Measurements from ENCODE around the gene CRADD.
A peak's percentile ranks its signal among the peaks of the same experiment; 100 is the strongest.

The CRADD gene

DNA sequence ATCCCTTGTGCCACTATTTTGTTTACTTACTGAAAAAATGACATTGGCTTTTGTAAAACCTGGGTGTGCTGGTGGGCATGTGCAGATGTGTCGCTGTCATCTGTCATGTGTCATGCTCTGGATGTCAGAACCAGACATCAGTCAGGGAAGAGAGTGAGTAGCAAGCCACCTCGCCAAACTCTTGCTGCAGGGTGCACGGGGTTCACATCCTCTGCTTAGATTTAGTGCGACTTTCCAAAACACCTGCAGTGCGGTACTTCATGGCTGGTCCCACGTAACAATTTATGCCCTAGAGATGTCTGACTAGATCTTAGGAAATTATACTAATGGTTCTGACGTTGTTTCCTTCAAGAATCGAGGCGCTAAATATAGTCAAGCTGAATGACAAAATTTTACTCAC lies 106.7 kb downstream of the CRADD start:
- peak in 1 of 3 experiments; percentile 15 for DNase-seq
- Mint-ChIP-seq H3K36me3 (ENCODE audit: insufficient read depth) (no peaks in the 10 kb centered on the region), H3K4me3 (peak overlapping the region; percentile 20 to 61), H3K9me3 (no peaks in the 10 kb centered on the region), H3K27ac (peak overlapping the region; percentile 64 to 90), H3K27me3 (no peaks in the 10 kb centered on the region), H3K4me1 (ENCODE audit: low read depth in 2 of 2) (peaks cover 20 to 25% of the 10 kb centered on the region in 2 donors)
- peak; percentile 59 for ATAC-seq (replicated peaks)

DNA sequence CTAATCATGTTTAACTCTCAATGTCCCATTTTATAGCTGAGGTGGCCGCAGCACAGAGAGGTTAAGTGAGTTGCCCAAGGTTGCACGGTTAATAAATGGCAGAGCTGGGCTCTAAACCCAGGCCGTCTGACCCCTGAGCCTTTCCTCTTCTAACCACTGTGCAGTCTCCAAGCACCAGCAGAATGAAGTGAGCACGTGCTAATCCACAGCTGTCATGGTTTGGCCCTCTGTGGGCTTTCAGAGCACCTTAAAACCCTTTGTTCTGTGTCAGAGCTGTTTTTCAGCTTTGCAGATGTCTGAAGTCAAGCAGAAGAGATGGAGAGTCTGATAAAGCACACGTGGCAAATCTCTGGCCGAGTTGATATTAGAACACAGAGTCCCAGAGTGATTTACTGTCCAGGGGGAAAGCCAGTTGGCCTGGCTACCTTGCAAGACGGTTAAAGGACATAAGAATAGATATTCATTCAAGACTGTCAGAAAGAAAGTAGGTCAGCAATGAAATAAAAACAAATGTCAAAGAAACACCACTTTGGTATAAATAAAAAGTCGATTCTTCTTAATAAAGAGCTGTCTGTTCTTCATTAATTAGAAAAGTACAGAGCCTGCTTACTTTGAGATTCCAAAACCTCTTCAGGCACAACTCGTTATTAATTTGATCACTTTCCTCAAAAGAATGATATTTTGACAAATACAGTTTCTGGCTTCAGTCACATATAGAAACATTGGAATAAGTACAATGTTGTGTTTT lies 107.3 kb downstream of the CRADD start:
- Mint-ChIP-seq H3K36me3 (ENCODE audit: insufficient read depth) (no peaks in the 10 kb centered on the region), H3K27ac (peak overlapping the region; percentile 64 to 90), H3K27me3 (no peaks in the 10 kb centered on the region), H3K9me3 (no peaks in the 10 kb centered on the region), H3K4me1 (ENCODE audit: low read depth in 2 of 2) (peaks cover 25 to 32% of the 10 kb centered on the region in 2 donors), H3K4me3 (peak overlapping the region; percentile 37 to 61)
- DNase-seq (peak in 1 of 3 experiments; percentile 5), ATAC-seq (replicated peaks) (peak; percentile 61)

DNA sequence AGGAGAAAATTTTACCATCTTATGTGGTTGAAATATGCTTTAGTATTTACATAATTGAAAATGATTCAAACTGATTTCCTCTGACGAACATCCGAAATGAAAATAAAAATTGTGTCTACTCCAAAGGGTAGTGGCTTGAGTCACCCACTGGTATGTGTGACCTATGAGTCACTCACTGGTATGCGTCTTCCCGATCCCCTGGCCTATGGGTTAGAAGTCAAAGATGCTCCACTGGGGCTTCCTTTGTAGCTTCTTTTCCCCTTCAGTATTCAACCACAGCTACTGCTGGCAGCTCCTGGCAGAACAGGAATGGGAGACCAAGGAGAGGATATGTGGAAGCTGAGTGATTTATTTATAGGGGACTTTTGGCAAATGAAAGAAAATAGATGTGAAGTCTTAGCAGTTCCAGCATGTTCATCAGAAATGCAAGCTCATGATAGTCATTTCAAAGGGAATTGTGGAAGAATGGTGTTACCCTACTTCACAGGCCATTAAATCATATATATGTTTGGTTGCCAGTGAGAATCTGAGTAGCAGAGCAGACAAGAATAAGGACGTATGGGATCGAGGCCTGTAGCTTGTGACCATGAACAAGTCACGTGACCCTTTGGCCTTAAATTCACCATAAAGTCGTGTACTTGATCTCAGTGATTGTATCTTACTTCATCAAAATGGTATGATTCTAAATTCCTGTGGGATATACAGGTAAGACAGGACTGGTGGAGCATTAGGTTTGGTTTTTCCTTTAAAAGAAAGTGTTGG lies 108.3 kb downstream of the CRADD start:
- ATAC-seq (replicated peaks) (peak; percentile 85), DNase-seq (peak; percentile 11 to 25 (median 17))
- H3K27me3 Mint-ChIP-seq, result no peaks in the 10 kb centered on the region
- H3K4me1 Mint-ChIP-seq (ENCODE audit: low read depth in 2 of 2), result peaks cover 25 to 36% of the 10 kb centered on the region in 2 donors
- H3K9me3 Mint-ChIP-seq, result no peaks in the 10 kb centered on the region
- H3K36me3 Mint-ChIP-seq (ENCODE audit: insufficient read depth), result no peaks in the 10 kb centered on the region
- peak overlapping the region; percentile 64 to 90 for H3K27ac Mint-ChIP-seq
- H3K4me3 Mint-ChIP-seq, result peak overlapping the region; percentile 37 to 41

DNA sequence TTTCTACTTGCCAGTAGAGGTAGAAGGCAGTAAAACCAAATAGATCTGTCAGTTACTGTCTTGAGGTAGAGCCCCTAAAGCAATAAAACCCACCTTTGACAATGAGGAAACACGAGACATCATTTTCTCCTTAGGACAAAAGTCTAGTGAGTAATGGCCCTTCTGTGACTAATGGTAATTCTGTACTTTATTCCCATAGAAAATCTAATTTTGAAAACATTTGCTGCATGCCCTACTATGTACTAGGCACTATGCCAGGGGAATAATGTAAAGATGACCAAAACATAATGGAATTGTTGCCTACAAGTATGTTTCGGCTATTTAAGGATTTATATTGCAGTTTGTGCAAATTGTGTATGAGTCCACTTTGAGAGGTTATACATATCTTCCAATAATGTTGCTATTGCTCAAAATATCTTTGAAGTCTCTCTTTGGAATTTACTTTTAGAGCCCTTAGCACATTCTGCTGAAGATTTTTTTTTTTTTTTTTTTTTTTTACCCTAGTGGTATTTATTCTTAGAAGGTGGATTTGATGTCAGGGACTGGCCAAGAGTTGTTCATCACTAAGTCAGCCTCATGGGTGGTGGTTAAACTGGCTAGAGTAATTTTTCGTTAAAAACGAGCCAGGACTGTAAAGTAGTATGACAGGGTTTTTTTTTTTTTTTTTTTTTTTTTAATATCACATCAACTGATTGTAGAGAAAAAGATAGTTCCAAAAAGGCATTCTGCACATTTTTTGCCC lies 109.7 kb downstream of the CRADD start:
- no peak for DNase-seq
- H3K36me3 Mint-ChIP-seq (ENCODE audit: insufficient read depth), result no peaks in the 10 kb centered on the region
- H3K4me3 Mint-ChIP-seq, result no peak overlapping the region
- H3K9me3 Mint-ChIP-seq, result no peaks in the 10 kb centered on the region
- peaks cover 23 to 36% of the 10 kb centered on the region in 2 donors for H3K4me1 Mint-ChIP-seq (ENCODE audit: low read depth in 2 of 2)
- no peak for ATAC-seq (replicated peaks)
- no peaks in the 10 kb centered on the region for H3K27me3 Mint-ChIP-seq
- H3K27ac Mint-ChIP-seq, result peak overlapping the region in 1 of 2 donors; percentile 15

DNA sequence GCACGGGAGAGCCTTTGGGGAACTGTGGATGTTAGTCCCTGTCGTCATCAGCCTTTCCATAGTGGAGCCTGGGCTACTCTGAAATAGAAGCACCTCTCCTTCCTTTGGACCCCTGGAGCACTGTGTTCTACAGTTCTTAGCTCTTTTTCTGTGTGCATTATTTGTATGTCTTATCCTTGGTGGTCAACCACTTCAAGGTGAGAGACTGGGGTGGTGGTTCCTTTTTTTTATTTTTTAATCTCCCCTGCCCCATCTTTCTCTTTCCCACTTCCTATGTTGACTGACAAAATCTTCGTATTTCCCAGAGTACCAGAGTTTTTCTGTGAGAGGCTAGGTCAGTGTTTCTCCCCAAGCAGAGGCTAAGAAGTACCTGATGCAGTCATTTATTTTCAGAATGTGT lies 111.7 kb downstream of the CRADD start:
- H3K27ac Mint-ChIP-seq, result peak overlapping the region; percentile 13 to 15
- no peak overlapping the region for H3K4me3 Mint-ChIP-seq
- no peaks in the 10 kb centered on the region for H3K36me3 Mint-ChIP-seq (ENCODE audit: insufficient read depth)
- no peaks in the 10 kb centered on the region for H3K9me3 Mint-ChIP-seq
- DNase-seq (no peak), ATAC-seq (replicated peaks) (no peak)
- H3K4me1 Mint-ChIP-seq (ENCODE audit: low read depth in 2 of 2), result peaks cover 22 to 36% of the 10 kb centered on the region in 2 donors
- no peaks in the 10 kb centered on the region for H3K27me3 Mint-ChIP-seq

DNA sequence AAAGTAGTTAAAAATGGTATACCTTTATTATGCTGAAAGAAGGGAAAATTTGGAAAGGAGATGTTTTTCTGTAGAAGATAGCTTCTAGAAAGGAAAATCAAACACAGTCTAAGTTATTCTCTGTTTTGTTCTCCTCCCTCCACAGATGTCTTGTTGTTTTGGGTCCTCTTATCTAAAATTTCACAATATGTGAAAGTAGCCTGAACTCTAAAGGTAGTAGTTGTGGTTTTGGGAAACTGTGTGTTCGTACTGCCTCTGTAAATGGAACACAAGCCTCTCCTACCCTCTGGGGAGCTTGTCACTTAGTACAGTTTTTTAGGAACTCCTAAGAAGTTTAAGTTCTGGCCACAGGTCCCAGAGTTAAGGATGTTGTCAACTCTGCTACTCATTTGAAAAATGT lies 112.6 kb downstream of the CRADD start:
- Mint-ChIP-seq H3K9me3 (no peaks in the 10 kb centered on the region), H3K4me3 (no peak overlapping the region), H3K27me3 (no peaks in the 10 kb centered on the region), H3K4me1 (ENCODE audit: low read depth in 2 of 2) (peaks cover 14 to 27% of the 10 kb centered on the region in 2 donors), H3K27ac (peak overlapping the region; percentile 13 to 15), H3K36me3 (ENCODE audit: insufficient read depth) (no peaks in the 10 kb centered on the region)
- DNase-seq (no peak), ATAC-seq (replicated peaks) (no peak)

DNA sequence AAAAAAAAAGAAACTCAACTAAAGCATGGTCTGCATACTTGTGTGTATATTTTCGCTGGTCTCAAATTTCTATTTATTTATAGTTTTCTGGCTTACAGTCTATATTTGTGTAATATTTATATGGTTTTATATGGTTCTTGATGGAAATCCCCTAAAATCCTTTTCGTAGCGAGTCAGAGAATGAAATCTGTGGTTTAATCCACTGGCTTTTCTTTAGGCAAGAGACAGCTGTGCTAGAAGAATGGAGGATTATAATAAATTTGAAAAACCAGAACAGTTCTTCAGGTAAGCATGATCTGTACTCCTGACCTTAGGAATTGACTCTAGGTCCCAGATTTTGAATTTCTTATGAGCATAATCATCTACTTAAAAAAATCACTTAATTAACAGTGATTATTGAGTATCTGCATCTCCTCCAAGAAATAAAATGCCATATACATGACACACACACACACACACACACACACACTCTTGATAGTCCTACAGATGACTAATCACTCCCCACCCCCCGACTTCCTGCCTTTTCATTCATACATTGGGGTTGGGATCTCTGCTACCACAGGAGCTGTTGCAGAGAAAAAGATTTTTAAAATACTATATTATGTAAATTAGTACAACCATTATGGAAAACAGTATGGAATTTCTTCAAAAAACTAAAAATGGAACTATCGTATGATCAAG lies 113.4 kb downstream of the CRADD start:
- DNase-seq (no peak), ATAC-seq (replicated peaks) (no peak)
- no peak overlapping the region for H3K27ac Mint-ChIP-seq
- no peak overlapping the region for H3K4me3 Mint-ChIP-seq
- H3K4me1 Mint-ChIP-seq (ENCODE audit: low read depth in 2 of 2), result peaks cover 10 to 18% of the 10 kb centered on the region in 2 donors
- H3K36me3 Mint-ChIP-seq (ENCODE audit: insufficient read depth), result no peaks in the 10 kb centered on the region
- H3K9me3 Mint-ChIP-seq, result no peaks in the 10 kb centered on the region
- H3K27me3 Mint-ChIP-seq, result no peaks in the 10 kb centered on the region

DNA sequence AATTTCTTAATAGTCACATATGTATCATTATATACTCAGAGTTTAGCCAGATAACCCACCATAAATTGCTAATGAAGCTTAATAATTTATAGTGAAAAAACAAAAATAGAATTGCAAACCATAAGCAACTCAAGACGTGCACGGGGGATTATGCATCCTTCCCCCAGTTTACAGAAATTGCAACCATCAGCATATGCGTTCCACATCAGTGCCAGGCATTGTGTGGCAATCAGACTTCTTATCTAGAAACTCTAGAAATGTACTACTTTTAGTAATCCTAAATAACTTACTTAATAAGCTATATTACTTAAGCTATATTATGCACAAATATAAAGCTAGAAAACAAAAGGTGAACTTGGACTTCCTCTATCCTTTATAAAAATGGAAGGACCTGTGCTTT lies 115.8 kb downstream of the CRADD start:
- Mint-ChIP-seq H3K27ac (no peak overlapping the region), H3K27me3 (no peaks in the 10 kb centered on the region), H3K9me3 (no peaks in the 10 kb centered on the region), H3K4me3 (no peak overlapping the region), H3K36me3 (ENCODE audit: insufficient read depth) (no peaks in the 10 kb centered on the region), H3K4me1 (ENCODE audit: low read depth in 2 of 2) (peaks cover 8 to 22% of the 10 kb centered on the region in 2 donors)
- DNase-seq, result no peak
- no peak for ATAC-seq (replicated peaks)

DNA sequence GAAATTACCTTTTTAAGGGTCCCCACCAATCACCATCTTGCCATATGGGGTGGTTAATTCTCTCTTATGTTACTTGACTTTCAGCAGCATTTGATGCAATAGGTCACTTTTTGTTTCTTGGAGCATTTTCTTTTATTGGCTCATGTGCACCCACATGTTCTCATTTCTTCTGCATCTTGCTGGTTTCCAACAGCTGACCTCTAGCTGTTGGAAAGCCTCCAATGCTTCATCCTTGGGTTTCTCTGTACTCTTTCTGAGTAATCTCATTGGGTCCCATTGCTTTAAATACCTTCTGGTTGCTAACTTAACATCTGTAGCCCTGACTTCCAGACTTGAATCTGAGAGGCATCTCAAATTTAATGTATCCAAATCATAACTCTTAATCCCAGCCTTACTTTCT lies 116.8 kb downstream of the CRADD start:
- Mint-ChIP-seq H3K9me3 (no peaks in the 10 kb centered on the region), H3K36me3 (ENCODE audit: insufficient read depth) (no peaks in the 10 kb centered on the region), H3K27me3 (no peaks in the 10 kb centered on the region), H3K4me3 (no peak overlapping the region), H3K27ac (no peak overlapping the region), H3K4me1 (ENCODE audit: low read depth in 2 of 2) (peaks cover 4 to 20% of the 10 kb centered on the region in 2 donors)
- ATAC-seq (replicated peaks), result no peak
- no peak for DNase-seq

DNA sequence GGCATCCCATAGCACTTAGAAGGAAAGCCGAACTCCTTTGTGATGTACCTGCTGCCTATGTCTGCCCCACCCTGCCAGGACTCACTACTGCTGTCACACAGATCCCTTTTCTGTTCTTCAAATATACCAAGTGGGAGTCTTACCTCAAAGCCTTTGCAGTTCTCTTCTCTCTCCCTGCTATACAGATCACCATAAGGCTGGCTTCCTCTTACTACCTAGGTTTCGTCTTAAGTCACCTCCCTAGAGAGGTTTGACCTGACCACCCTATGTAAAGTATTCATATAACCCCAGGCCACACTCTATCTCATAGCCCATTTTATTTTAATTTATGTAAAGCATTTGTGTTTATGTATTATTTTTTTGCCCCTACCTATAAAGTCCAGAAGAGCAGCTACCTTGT lies 117.6 kb downstream of the CRADD start:
- H3K27ac Mint-ChIP-seq, result no peak overlapping the region
- ATAC-seq (replicated peaks) (no peak), DNase-seq (no peak)
- H3K27me3 Mint-ChIP-seq, result no peaks in the 10 kb centered on the region
- no peak overlapping the region for H3K4me3 Mint-ChIP-seq
- H3K4me1 Mint-ChIP-seq (ENCODE audit: low read depth in 2 of 2), result peaks cover 0 to 13% of the 10 kb centered on the region in 2 donors
- H3K36me3 Mint-ChIP-seq (ENCODE audit: insufficient read depth), result no peaks in the 10 kb centered on the region
- no peaks in the 10 kb centered on the region for H3K9me3 Mint-ChIP-seq

DNA sequence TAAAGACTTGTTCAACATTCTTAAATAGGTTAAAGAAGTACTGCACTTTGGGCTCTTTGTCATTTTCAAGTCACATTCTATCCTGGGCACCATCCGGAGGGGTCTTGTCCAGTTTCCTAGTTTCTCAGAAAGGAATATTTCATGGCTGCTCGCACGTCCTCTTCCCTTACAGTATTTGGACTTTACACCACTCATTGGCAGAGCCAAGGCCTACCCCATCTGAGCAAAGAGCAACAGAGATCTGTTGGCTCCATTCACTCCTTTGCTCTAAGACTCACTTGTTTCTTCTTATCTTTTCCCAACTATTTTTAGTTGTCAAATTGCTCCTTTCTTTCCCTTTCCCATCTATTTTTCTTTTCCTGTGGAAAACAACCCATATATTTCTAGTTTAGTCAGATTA lies 118.2 kb downstream of the CRADD start:
- Mint-ChIP-seq H3K4me3 (no peak overlapping the region), H3K9me3 (no peaks in the 10 kb centered on the region), H3K4me1 (ENCODE audit: low read depth in 2 of 2) (peaks cover 0 to 11% of the 10 kb centered on the region in 2 donors), H3K36me3 (ENCODE audit: insufficient read depth) (no peaks in the 10 kb centered on the region), H3K27ac (no peak overlapping the region), H3K27me3 (no peaks in the 10 kb centered on the region)
- ATAC-seq (replicated peaks) (no peak), DNase-seq (no peak)

DNA sequence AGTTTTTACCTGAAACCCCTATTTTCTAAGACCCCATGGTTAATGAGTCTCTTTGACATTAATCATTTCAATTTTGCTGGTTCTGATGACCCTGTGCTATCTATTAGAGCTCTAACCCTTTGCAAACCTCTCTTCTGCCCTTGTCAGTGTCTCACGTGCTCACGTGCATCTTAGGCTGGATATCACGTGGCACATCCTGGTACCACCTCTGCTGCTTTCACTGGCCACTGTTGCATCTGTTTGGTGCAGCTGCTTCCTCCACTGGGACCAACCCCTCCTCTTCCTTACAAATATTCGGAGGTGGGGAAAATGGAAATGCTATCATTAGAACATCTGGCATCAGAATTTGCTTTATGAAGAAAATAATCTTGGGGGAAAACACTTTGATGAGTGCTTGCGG lies 119.6 kb downstream of the CRADD start:
- Mint-ChIP-seq H3K4me1 (ENCODE audit: low read depth in 2 of 2) (peaks cover 0 to 11% of the 10 kb centered on the region in 2 donors), H3K4me3 (no peak overlapping the region), H3K36me3 (ENCODE audit: insufficient read depth) (no peaks in the 10 kb centered on the region), H3K9me3 (no peaks in the 10 kb centered on the region), H3K27ac (no peak overlapping the region), H3K27me3 (no peaks in the 10 kb centered on the region)
- DNase-seq, result no peak
- ATAC-seq (replicated peaks), result no peak
